Body of pancreas (tissue), 4 donors: ENCODE results near the gene SLC66A1.

Experiments used
- CTCF ChIP-seq, 7 experiments: fragments of 450-650 bp in 4 of 7; fragments of 200-600 bp in 3 of 7; sonication (generic) in 3 of 7; IDR thresholded peaks; one replicate each; pipeline ENCODE4 v1.5.1; 2016 to 2019; ENCODE audit warnings: antibody characterized with exemption in 7 of 7
- POLR2A ChIP-seq, 3 donors: fragments of 450-650 bp; IDR thresholded peaks; one replicate each; pipeline ENCODE4 v1.6.1; 2016; ENCODE audit warnings: antibody characterized with exemption in 3 of 3, mild to moderate bottlenecking in 2 of 3

GRCh38 chr1:19313961-19314882 lies 2.1 kb downstream of the SLC66A1 start:
- TF ChIP-seq CTCF (IDR thresholded peaks at IDR 0.05) (no peak), POLR2A (IDR thresholded peaks at IDR 0.05) (no peak)
